Activated naive CD4-positive, alpha-beta T cell treated with anti-CD3 and anti-CD28 coated beads for 36 hours (primary cell): ENCODE data around the gene PARVB. TPM values are rescaled to one million over a fixed set of nuclear protein-coding genes. Genes with fewer than 3 reads are reported as not detected.
"Not testable (repeated sequence)": the region's sequence is repeated elsewhere in the genome, so short reads cannot be mapped to it uniquely, and the experiment has no call there.

Experiments used
- CTCF ChIA-PET: fragments of 350-600 bp; sonication (Branson Sonifier 250); formaldehyde crosslinking; loops from one replicate; lab custom pipeline; 2021; ENCODE audit warnings: antibody characterized with exemption; lab: Charles Lee
- DNase-seq: peaks from one replicate; pipeline ENCODE4 v3.0.0-alpha.2; 2020
- H3K27ac Mint-ChIP-seq: one replicate; pipeline ENCODE4 v1.8.0; 2021; ENCODE audit warnings: mild to moderate bottlenecking, mixed read lengths
- H3K27me3 Mint-ChIP-seq: one replicate; pipeline ENCODE4 v1.8.0; 2021; ENCODE audit warnings: low read depth, mixed read lengths
- H3K36me3 Mint-ChIP-seq: one replicate; pipeline ENCODE4 v1.8.0; 2021; ENCODE audit warnings: low read depth, mixed read lengths
- H3K4me1 Mint-ChIP-seq: one replicate; pipeline ENCODE4 v1.8.0; 2021; ENCODE audit warnings: low read depth, mixed read lengths
- H3K4me3 Mint-ChIP-seq: one replicate; pipeline ENCODE4 v1.8.0; 2021; ENCODE audit warnings: mild to moderate bottlenecking, moderate library complexity, mixed read lengths
- H3K9me3 Mint-ChIP-seq: one replicate; pipeline ENCODE4 v1.8.0; 2021; ENCODE audit warnings: mixed read lengths
- intact Hi-C: fragments of 100-400 bp; cut with micrococcal nuclease; formaldehyde crosslinking; loops from one replicate; pipeline ENCODE4 v1.15.1; 2023
- total RNA-seq, 2 experiments: library from RNA; stranded (reverse); gene quantifications; one replicate each; pipeline ENCODE4 v1.2.3, GENCODE V29; 2021

Gene PARVB
- total RNA-seq, 2 experiments from 2014 or later, result 37.2 to 37.6 TPM

- Mint-ChIP-seq H3K4me3 (no peak overlapping the region), H3K36me3 (peaks cover 32% of the 10 kb centered on the region), H3K27ac (no peak overlapping the region), H3K4me1 (peaks cover 14% of the 10 kb centered on the region), H3K27me3 (no peaks in the 10 kb centered on the region), H3K9me3 (no peaks in the 10 kb centered on the region)
- DNase-seq, result no peak
- intact Hi-C loops, result loop anchor here (5.0 to 10.0 kb wide), 2 partner anchors 185 to 328 kb away; partner anchors contain the start of gene PARVG
- CTCF ChIA-PET, result interaction anchor here (1.1 kb wide), 1 partner anchor 568 kb away, joined by 3 read pairs; no protein-coding TSS in a partner anchor
These were observed 24.7 kb upstream of the PARVB start for GRCh38 chr22:43999378-43999777.

DNA sequence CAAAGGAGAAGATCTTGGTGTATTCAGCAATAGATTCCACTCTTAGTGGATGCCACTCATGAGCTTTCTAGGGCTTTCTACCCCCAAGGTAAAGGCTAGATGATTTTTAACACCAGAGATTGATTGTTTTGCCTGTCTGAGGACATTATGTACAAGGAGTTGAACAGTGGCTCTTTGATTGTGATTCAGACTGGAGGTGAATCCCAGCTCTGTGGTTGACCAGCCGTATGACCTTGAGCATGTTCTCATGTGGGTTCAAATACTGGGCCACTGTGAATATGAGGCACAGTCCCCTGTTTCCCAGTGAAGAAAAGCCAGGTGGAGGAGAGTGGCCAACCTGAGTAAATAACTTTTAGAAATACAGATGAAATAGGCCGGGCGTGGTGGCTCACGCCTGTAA, 24.0 kb upstream of the PARVB start:
- H3K4me3 Mint-ChIP-seq, result no peak overlapping the region
- peaks cover 12% of the 10 kb centered on the region for H3K4me1 Mint-ChIP-seq
- H3K9me3 Mint-ChIP-seq, result no peaks in the 10 kb centered on the region
- H3K36me3 Mint-ChIP-seq, result peaks cover 24% of the 10 kb centered on the region
- no peaks in the 10 kb centered on the region for H3K27me3 Mint-ChIP-seq
- CTCF ChIA-PET, result no interaction called here
- intact Hi-C loops, result no loop called here
- H3K27ac Mint-ChIP-seq, result no peak overlapping the region
- DNase-seq, result no peak

GRCh38 chr22:44001521-44001920, 22.6 kb upstream of the PARVB start:
- no peaks in the 10 kb centered on the region for H3K9me3 Mint-ChIP-seq
- intact Hi-C loops, result no loop called here

DNA sequence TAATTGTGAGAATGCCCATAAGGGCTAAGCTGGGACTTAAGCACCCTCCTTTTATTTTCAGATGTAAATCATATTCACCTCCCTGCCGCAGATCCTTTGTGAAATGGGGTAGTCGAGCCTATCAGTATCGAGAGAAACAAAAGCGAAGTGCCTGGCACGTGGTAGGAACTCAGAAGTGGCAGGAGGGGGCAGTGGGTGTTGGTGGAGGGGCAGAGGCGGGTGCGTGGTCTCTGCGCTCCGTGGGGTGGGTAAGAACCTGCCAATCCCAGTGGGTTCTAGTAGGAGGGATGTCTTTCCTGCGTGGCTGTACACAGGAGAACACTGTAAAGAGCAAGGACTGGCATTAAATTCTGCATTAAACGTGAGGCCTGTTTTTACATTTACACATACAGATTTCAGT, 21.8 kb upstream of the PARVB start:
- H3K4me3 Mint-ChIP-seq, result no peak overlapping the region
- no peaks in the 10 kb centered on the region for H3K27me3 Mint-ChIP-seq
- H3K9me3 Mint-ChIP-seq, result no peaks in the 10 kb centered on the region
- no peak overlapping the region for H3K27ac Mint-ChIP-seq
- no peaks in the 10 kb centered on the region for H3K4me1 Mint-ChIP-seq
- intact Hi-C loops, result no loop called here
- H3K36me3 Mint-ChIP-seq, result peaks cover 21% of the 10 kb centered on the region
- no peak for DNase-seq
- CTCF ChIA-PET, result interaction anchor here (1.8 kb wide), 1 partner anchor 9 kb away, joined by 5 read pairs; no protein-coding TSS in a partner anchor

More at GRCh38 chr22:44001521-44001920, 22.6 kb upstream of the PARVB start:
- Mint-ChIP-seq H3K27me3 (no peaks in the 10 kb centered on the region), H3K36me3 (peaks cover 20% of the 10 kb centered on the region), H3K27ac (no peak overlapping the region), H3K4me3 (no peak overlapping the region), H3K4me1 (peaks cover 2% of the 10 kb centered on the region)
- CTCF ChIA-PET, result no interaction called here
- DNase-seq, result no peak

- Mint-ChIP-seq H3K36me3 (peaks cover 23% of the 10 kb centered on the region), H3K9me3 (no peaks in the 10 kb centered on the region), H3K4me3 (no peak overlapping the region), H3K27ac (no peak overlapping the region), H3K27me3 (no peaks in the 10 kb centered on the region), H3K4me1 (no peaks in the 10 kb centered on the region)
- no peak for DNase-seq
- intact Hi-C loops, result no loop called here
- CTCF ChIA-PET, result interaction anchor here (1.8 kb wide), 1 partner anchor 9 kb away, joined by 5 read pairs; no protein-coding TSS in a partner anchor
These were observed 21.1 kb upstream of the PARVB start for GRCh38 chr22:44002997-44003396.

DNA sequence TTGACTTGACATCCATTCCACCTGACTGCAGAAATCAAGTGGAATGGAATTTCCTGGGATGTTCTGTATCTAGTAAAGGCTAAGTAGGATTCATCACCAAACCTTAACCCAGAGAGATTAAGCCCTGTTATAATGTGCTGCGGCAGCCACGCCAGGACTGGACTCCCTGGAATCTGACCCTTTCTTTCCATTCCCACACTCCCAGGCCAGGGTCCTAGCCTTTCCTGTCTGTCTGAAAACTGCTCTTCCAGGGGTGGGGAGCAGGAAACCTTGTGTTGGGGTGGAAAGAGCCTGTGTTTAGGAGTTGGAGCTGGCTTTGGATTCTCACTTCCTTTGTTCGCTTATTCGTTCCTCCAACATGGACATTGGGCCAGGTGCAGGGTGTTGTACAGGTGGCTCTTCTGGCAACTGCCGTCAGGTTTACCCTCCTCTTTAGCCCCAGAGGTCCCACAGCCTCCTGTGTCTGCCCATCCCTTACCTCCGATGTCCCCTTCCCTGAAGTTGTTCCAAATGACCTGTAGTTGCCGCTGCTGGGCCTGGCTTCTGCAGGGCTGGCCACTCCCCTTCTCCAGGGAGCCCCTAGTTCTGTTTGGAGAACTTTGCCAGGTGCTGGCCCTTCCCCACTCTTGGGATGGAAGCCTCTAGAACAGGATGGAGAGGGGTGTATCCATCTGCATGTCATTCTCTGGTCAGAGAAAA, 20.5 kb upstream of the PARVB start:
- CTCF ChIA-PET, result interaction anchor here (1.8 kb wide), 1 partner anchor 10 kb away, joined by 5 read pairs; no protein-coding TSS in a partner anchor
- H3K9me3 Mint-ChIP-seq, result no peaks in the 10 kb centered on the region
- DNase-seq, result no peak
- H3K4me1 Mint-ChIP-seq, result no peaks in the 10 kb centered on the region
- intact Hi-C loops, result no loop called here
- peaks cover 18% of the 10 kb centered on the region for H3K36me3 Mint-ChIP-seq
- no peaks in the 10 kb centered on the region for H3K27me3 Mint-ChIP-seq
- H3K27ac Mint-ChIP-seq, result no peak overlapping the region
- H3K4me3 Mint-ChIP-seq, result no peak overlapping the region

- no peaks in the 10 kb centered on the region for H3K4me1 Mint-ChIP-seq
- CTCF ChIA-PET, result interaction anchor here (1.8 kb wide), 1 partner anchor 11 kb away, joined by 5 read pairs; no protein-coding TSS in a partner anchor
- DNase-seq, result no peak
- no peak overlapping the region for H3K4me3 Mint-ChIP-seq
- H3K27me3 Mint-ChIP-seq, result no peaks in the 10 kb centered on the region
- H3K9me3 Mint-ChIP-seq, result no peaks in the 10 kb centered on the region
- peaks cover 13% of the 10 kb centered on the region for H3K36me3 Mint-ChIP-seq
- H3K27ac Mint-ChIP-seq, result no peak overlapping the region
- intact Hi-C loops, result no loop called here
These were observed 20.0 kb upstream of the PARVB start for GRCh38 chr22:44004104-44004460.

DNA sequence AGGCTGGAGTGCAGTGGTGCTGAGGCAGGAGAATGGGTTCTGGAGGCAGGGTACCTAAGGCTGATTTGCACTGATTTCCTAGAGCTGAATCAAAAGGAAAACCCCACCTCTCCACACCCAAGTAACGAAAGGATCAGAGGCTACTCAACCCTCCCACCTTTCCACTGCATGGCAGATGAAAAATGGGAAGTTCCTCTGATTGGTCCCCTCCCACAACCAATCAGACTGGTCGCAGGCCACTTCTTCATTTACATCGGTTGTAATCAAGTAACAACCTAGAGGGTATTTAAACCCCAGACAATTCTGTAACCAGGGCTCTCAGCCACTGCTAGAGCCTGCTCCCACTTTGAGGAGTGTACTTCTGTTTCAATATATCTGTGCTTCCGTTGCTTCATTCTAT, 18.6 kb upstream of the PARVB start:
- H3K4me3 Mint-ChIP-seq, result no peak overlapping the region
- no peaks in the 10 kb centered on the region for H3K9me3 Mint-ChIP-seq
- DNase-seq, result no peak
- intact Hi-C loops, result no loop called here
- H3K4me1 Mint-ChIP-seq, result no peaks in the 10 kb centered on the region
- no peaks in the 10 kb centered on the region for H3K27me3 Mint-ChIP-seq
- H3K36me3 Mint-ChIP-seq, result peaks cover 11% of the 10 kb centered on the region
- CTCF ChIA-PET, result no interaction called here
- no peak overlapping the region for H3K27ac Mint-ChIP-seq

GRCh38 chr22:44012162-44012561, 11.9 kb upstream of the PARVB start:
- Mint-ChIP-seq H3K36me3 (peaks cover 5% of the 10 kb centered on the region), H3K4me3 (no peak overlapping the region), H3K27ac (no peak overlapping the region), H3K27me3 (no peaks in the 10 kb centered on the region), H3K9me3 (no peaks in the 10 kb centered on the region), H3K4me1 (no peaks in the 10 kb centered on the region)
- CTCF ChIA-PET, result no interaction called here
- intact Hi-C loops, result no loop called here
- DNase-seq, result no peak

- H3K27ac Mint-ChIP-seq, result no peak overlapping the region
- no peak overlapping the region for H3K4me3 Mint-ChIP-seq
- H3K36me3 Mint-ChIP-seq, result peaks cover 2% of the 10 kb centered on the region
- no peaks in the 10 kb centered on the region for H3K4me1 Mint-ChIP-seq
- CTCF ChIA-PET, result no interaction called here
- H3K27me3 Mint-ChIP-seq, result no peaks in the 10 kb centered on the region
- intact Hi-C loops, result no loop called here
- no peak for DNase-seq
- no peaks in the 10 kb centered on the region for H3K9me3 Mint-ChIP-seq
These were observed 11.5 kb upstream of the PARVB start for GRCh38 chr22:44012591-44012990.

- no peaks in the 10 kb centered on the region for H3K27me3 Mint-ChIP-seq
- no peaks in the 10 kb centered on the region for H3K36me3 Mint-ChIP-seq
- DNase-seq, result no peak
- H3K9me3 Mint-ChIP-seq, result no peaks in the 10 kb centered on the region
- H3K4me1 Mint-ChIP-seq, result no peaks in the 10 kb centered on the region
- no peak overlapping the region for H3K4me3 Mint-ChIP-seq
- intact Hi-C loops, result no loop called here
- CTCF ChIA-PET, result interaction anchor here (0.6 to 1.1 kb wide), 2 partner anchors 21 to 908 kb away, joined by 4 to 5 read pairs; no protein-coding TSS in a partner anchor
- no peak overlapping the region for H3K27ac Mint-ChIP-seq
These were observed 9.9 kb upstream of the PARVB start for GRCh38 chr22:44014241-44014640.

DNA sequence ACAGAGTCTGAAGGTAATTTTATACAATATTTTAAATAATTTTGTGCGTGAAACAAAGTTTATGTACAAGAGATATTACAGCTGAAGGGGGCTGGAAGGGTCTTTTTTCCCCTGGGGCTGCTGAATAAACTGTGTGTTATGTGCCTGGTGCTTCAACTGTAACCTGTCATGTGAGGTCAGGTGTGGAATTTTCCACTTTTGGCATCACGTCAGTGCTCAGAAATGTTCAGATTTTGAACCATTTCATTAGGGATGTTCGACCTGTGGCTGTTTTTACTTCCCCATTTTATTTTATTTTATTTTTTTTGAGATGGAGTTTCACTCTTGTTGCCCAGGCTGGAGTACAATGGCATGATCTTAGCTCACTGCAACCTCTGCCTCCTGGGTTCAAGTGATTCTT, 7.5 kb upstream of the PARVB start:
- H3K9me3 Mint-ChIP-seq, DNase-seq, H3K4me1 Mint-ChIP-seq: not testable (repeated sequence)

GRCh38 chr22:44018594-44018993, 5.5 kb upstream of the PARVB start:
- Mint-ChIP-seq H3K4me3 (no peak overlapping the region), H3K9me3 (no peaks in the 10 kb centered on the region), H3K27me3 (peaks cover under 1% of the 10 kb centered on the region), H3K36me3 (no peaks in the 10 kb centered on the region), H3K4me1 (peaks cover 7% of the 10 kb centered on the region), H3K27ac (no peak overlapping the region)
- intact Hi-C loops, result no loop called here
- no peak for DNase-seq
- CTCF ChIA-PET, result no interaction called here

More for the DNA sequence above, 7.5 kb upstream of the PARVB start:
- CTCF ChIA-PET, H3K4me3 Mint-ChIP-seq, H3K27me3 Mint-ChIP-seq, H3K36me3 Mint-ChIP-seq, H3K27ac Mint-ChIP-seq, intact Hi-C loops: not testable (repeated sequence)
